Stimulated activated CD4-positive, alpha-beta T cell treated with anti-CD3 and anti-CD28 coated beads, Interleukin-2, amount 100 ng/mL, for 24 hours (primary cell): ENCODE results near the gene BRI3.

Source experiments
- DNase-seq, 2 donors: peaks; one replicate each; pipeline ENCODE4 v3.0.0-alpha.2; 2020

The BRI3 gene

GRCh38 chr7:98288064-98288823, 6.8 kb downstream of the BRI3 start:
- no peak for DNase-seq

GRCh38 chr7:98289333-98289875, 7.9 kb downstream of the BRI3 start:
- no peak for DNase-seq

- DNase-seq = no peak
Measured at GRCh38 chr7:98291717-98292116, 10.2 kb downstream of the BRI3 start.

GRCh38 chr7:98293265-98293664, 11.8 kb downstream of the BRI3 start:
- no peak for DNase-seq

- no peak for DNase-seq
Measured at GRCh38 chr7:98293746-98294145, 12.3 kb downstream of the BRI3 start.

GRCh38 chr7:98294326-98294725, 12.8 kb downstream of the BRI3 start:
- no peak for DNase-seq

GRCh38 chr7:98294798-98295382, 13.4 kb downstream of the BRI3 start:
- peak in 1 of 2 donors; percentile 39 for DNase-seq

GRCh38 chr7:98295467-98296192, 14.1 kb downstream of the BRI3 start:
- DNase-seq = no peak

- no peak for DNase-seq
Measured at GRCh38 chr7:98296833-98297232, 15.3 kb downstream of the BRI3 start.

- no peak for DNase-seq
Measured at GRCh38 chr7:98297626-98298286, 16.3 kb downstream of the BRI3 start.

- DNase-seq = no peak
Measured at GRCh38 chr7:98300595-98301372, 19.3 kb downstream of the BRI3 start.

- no peak for DNase-seq
Measured at GRCh38 chr7:98301693-98302470, 20.4 kb downstream of the BRI3 start.

- no peak for DNase-seq
Measured at GRCh38 chr7:98303176-98303865, 21.8 kb downstream of the BRI3 start.

- DNase-seq = no peak
Measured at GRCh38 chr7:98303906-98304305, 22.4 kb downstream of the BRI3 start.

- no peak for DNase-seq
Measured at GRCh38 chr7:98305951-98306535, 24.6 kb downstream of the BRI3 start.

- DNase-seq = no peak
Measured at GRCh38 chr7:98307971-98308466, 26.5 kb downstream of the BRI3 start.

- no peak for DNase-seq
Measured at GRCh38 chr7:98309566-98309965, 28.1 kb downstream of the BRI3 start.

GRCh38 chr7:98312201-98312600, 30.7 kb downstream of the BRI3 start:
- DNase-seq = no peak

- DNase-seq = no peak
Measured at GRCh38 chr7:98314469-98314868, 33.0 kb downstream of the BRI3 start.

- no peak for DNase-seq
Measured at GRCh38 chr7:98315318-98315993, 34.0 kb downstream of the BRI3 start.
